Aorta (tissue), 5 donors: ENCODE data around the gene SUMO3. TPM values are rescaled to one million over a fixed set of nuclear protein-coding genes. Genes with fewer than 3 reads are reported as not detected.
A peak's percentile ranks its signal among the peaks of the same experiment; 100 is the strongest.

ENCODE experiments used
- ATAC-seq: fragments of 200-7000 bp; cut with Tn5 transposase; one replicate; pipeline ENCODE4 v1.9.1; 2022; ENCODE audit warnings: moderate library complexity; ENCODE audit not compliant: low FRiP score
- DNase-seq, 2 donors: peaks; one replicate each; pipeline ENCODE4 v3.0.0-alpha.2; 2020
- H3K27ac ChIP-seq, 2 donors: one replicate each; pipeline ENCODE4 v1.5.1; 2013; ENCODE audit warnings: low read length in 2 of 2, mild to moderate bottlenecking in 2 of 2, moderate library complexity in 2 of 2, control low read depth in 1 of 2, inconsistent platforms in 1 of 2, low read depth in 1 of 2
- H3K27me3 ChIP-seq, 2 donors: one replicate each; pipeline ENCODE4 v1.6.1; 2013; ENCODE audit warnings: control low read depth in 1 of 2, low read length in 1 of 2, mild to moderate bottlenecking in 1 of 2, moderate library complexity in 1 of 2; ENCODE audit not compliant: insufficient read depth in 2 of 2, control insufficient read depth in 1 of 2
- H3K36me3 ChIP-seq, 2 donors: one replicate each; pipeline ENCODE4 v1.6.1; 2013; ENCODE audit warnings: control low read depth in 1 of 2, low read length in 1 of 2, mild to moderate bottlenecking in 1 of 2; ENCODE audit not compliant: insufficient read depth in 2 of 2, control insufficient read depth in 1 of 2
- H3K4me1 ChIP-seq, 2 donors: one replicate each; pipeline ENCODE4 v1.6.1; 2013; ENCODE audit warnings: low read length in 2 of 2, control low read depth in 1 of 2, mild to moderate bottlenecking in 1 of 2, moderate library complexity in 1 of 2; ENCODE audit not compliant: insufficient read depth in 2 of 2, control insufficient read depth in 1 of 2
- H3K4me3 ChIP-seq, 2 donors: one replicate each; pipeline ENCODE4 v1.5.1; 2013; ENCODE audit warnings: low read length in 2 of 2, control low read depth in 1 of 2, mild to moderate bottlenecking in 1 of 2
- H3K9me3 ChIP-seq: one replicate; pipeline ENCODE4 v1.6.1; 2013; ENCODE audit warnings: mild to moderate bottlenecking, low read length; ENCODE audit not compliant: control insufficient read depth
- WGBS, 2 donors: extraction: QIAGEN DNeasy Blood & Tissue Kit; methylation state at CpG; one replicate each; pipeline ENCODE4 v1.1.7; 2013; 5-methylcytosine and 5-hydroxymethylcytosine counted together
- intact Hi-C, 2 donors: fragments of 100-400 bp; cut with DNase I; formaldehyde crosslinking; loops; one replicate each; pipeline versions ENCODE4 v1.14.2 to v1.15.0; 2022
- polyA plus RNA-seq, 2 donors: library from polyadenylated mRNA; stranded (reverse); fragments of 200-250 nt; gene quantifications; one replicate each; pipeline ENCODE4 v1.2.3, GENCODE V29; 2013
- total RNA-seq, 2 donors: library from RNA; stranded (reverse); fragmentation: NEBNext Ultra II Directional; extraction: Animal tissue kit (Norgen Biotek cat#: 25700); gene quantifications; one replicate each; pipeline ENCODE4 v1.2.1, GENCODE V29; 2021
- donor health status: healthy with polysubstance abuse.
- donor health status: Bipolar disorder and iron deficiency.
- donor health status: DM: no; HTN: no; CAD: no.
- donor health status: DM: no; HTN: no; CAD: no.
- donor health status: DM: yes; HTN: yes; CAD: no.

The SUMO3 gene
- total and polyA plus RNA-seq, 4 donors, result 35.7 to 88.0 (median 66.1) TPM

DNA sequence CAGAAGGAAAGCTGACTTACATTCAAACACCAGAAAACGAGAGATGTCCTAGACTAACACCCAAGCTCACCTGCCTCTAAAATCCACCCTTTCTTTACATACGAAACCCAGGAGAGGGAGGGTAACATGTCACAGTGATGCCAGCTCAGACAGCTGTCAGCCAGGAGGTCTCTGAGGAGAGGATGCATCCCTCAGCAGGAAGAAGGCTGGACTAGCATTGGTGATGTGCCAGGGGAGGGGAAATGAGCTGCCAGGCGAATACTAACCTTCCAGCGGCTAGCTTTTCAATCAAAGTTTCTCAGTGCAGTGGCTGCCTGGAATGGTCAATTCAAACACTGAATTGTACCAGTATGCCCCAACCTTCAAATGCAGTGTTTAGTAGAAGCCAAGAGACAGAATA, 12.6 kb downstream of the SUMO3 start:
- intact Hi-C loops, result no loop called here
- WGBS, 2 donors, result 78 to 87% methylated on average over 4 of the region's 4 CpGs

GRCh38 chr21:44804762-44805161, 13.1 kb downstream of the SUMO3 start:
- Histone ChIP-seq H3K9me3 (no peaks in the 10 kb centered on the region), H3K27ac (no peak overlapping the region), H3K4me3 (no peak overlapping the region), H3K27me3 (no peaks in the 10 kb centered on the region), H3K4me1 (no peaks in the 10 kb centered on the region), H3K36me3 (peaks cover 0 to 4% of the 10 kb centered on the region in 2 donors)
- 65 to 72% methylated on average over 6 of the region's 6 CpGs for WGBS, 2 donors
- DNase-seq (no peak), ATAC-seq (no peak)
- intact Hi-C loops, result loop anchor here (5.0 kb wide), 3 partner anchors 63 to 128 kb away; partner anchors contain the start of gene PTTG1IP (in 1 of the 2)

More for the DNA sequence above, 12.6 kb downstream of the SUMO3 start:
- no peak overlapping the region for H3K4me3 ChIP-seq
- no peak for DNase-seq
- no peak for ATAC-seq
- H3K27me3 ChIP-seq, result no peaks in the 10 kb centered on the region
- H3K9me3 ChIP-seq, result no peaks in the 10 kb centered on the region
- no peaks in the 10 kb centered on the region for H3K4me1 ChIP-seq
- no peak overlapping the region for H3K27ac ChIP-seq
- H3K36me3 ChIP-seq, result peaks cover 0 to 7% of the 10 kb centered on the region in 2 donors

DNA sequence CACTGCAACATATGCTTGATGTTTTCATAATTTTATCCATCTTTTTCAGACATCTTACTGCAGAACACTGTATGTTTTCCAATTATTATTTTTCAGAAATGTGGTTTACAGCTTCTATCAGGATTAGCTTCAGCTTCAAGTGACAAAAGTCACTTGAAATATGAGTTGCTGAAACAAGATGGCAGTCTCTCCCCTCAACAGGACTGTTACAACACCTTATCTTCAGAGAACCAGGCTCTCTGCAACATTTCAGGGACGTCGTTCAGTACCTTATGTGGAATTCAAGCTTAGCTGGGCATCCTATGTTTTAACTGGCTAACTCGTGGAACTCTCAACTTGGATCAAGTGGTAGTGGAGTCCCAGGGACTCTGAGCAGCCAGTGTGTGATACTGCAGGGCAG, 14.2 kb downstream of the SUMO3 start:
- 13 to 22% methylated on average over 3 of the region's 3 CpGs for WGBS, 2 donors
- no peak for DNase-seq
- H3K9me3 ChIP-seq, result no peaks in the 10 kb centered on the region
- H3K27me3 ChIP-seq, result no peaks in the 10 kb centered on the region
- H3K27ac ChIP-seq, result no peak overlapping the region
- peaks cover 0 to 4% of the 10 kb centered on the region in 2 donors for H3K36me3 ChIP-seq
- H3K4me1 ChIP-seq, result no peaks in the 10 kb centered on the region
- no peak for ATAC-seq
- no peak overlapping the region for H3K4me3 ChIP-seq
- intact Hi-C loops, result loop anchor here (5.0 kb wide), 3 partner anchors 64 to 129 kb away; partner anchors contain the start of gene PTTG1IP (in 1 of the 2)

DNA sequence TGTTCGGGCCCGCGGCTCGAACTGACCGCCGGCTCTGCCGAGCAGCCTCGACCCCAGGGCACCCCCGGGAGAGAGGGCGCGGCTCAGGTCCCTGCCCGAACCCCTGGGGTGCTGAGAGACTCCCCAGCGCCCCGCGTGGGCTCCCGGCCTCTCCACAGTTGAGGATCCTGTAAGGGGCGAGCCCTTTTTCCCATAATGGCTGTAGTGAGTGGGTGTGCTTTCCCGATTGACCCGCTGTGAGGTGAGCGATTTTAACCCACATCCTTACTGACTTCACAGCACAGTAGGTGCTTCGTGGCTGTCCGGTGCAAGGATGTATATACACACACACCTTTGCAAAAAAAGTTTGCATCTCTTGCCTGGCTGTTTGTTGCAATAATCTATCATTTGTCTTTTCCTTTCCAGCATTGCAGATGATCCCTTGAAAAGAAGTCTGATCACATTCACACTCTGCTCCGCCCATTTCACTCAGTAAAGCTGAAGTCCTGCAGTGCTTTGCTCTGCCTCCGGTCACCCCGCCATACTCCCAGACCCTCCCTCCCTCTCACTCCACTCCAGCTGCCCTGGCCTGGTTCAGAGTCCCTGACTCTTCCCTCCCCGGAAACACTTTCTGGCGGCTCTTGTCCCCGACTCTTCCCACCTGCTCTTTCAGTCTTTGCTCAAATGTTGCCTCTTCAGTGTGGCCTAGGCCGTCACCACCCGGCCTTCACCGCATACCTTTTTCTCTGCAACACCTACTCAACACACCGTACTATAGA, 15.3 kb downstream of the SUMO3 start:
- 25 to 28% methylated on average over 29 to 32 of the region's 32 CpGs for WGBS, 2 donors
- Histone ChIP-seq H3K9me3 (no peaks in the 10 kb centered on the region), H3K27me3 (no peaks in the 10 kb centered on the region), H3K27ac (no peak overlapping the region), H3K4me1 (no peaks in the 10 kb centered on the region), H3K36me3 (peaks cover 0 to 3% of the 10 kb centered on the region in 2 donors), H3K4me3 (peak overlapping the region; percentile 80 to 99)
- intact Hi-C loops, result loop anchor here (5.0 kb wide), 3 partner anchors 65 to 130 kb away; partner anchors contain the start of gene PTTG1IP (in 1 of the 2)
- ATAC-seq (peak; percentile 49), DNase-seq (no peak)

DNA sequence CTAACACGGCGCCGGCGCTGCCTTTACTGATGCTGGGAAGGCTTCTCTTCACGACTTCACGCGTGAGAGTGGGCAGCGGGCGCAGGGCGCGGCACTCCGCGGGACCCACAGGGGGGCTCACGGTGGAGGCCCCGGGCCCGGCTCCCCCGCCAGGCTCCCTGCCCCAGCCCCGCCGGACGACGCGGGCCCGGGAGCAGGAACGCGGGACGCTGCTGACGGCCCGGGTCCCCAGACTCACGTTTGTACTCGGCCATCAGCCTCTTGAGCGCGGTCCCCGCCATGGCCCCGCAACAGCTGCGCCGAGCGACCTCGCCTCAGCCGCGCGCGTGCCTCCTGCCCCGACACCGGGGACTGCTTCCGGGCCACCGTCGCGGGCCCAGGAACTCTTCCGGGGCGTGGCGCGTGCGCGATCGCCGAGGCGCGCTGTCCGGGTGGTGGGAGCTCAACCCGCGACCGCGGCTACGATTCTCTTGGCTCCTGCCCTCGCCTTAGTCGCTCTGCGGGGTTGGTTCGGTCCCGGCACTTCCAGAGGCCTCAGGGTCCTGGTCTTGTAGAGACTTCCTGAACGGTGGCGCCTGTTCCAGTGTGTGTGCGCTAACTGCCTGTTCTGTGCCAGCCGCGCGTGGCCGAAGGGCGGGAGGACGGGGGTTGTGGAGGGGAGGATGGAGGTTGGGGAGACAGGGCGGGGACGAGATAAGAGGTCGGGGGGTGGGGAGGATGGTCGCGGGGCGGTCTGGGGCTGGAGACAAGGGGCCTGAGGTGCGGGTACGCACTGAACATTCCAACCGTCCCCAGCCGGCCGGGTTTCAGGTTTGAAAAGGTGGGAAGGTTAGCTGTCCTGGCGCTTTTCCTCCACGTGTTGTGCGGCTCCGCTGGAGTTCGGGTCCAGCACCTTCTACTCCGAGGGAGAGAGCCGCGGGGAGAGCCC, 16.1 kb downstream of the SUMO3 start, which contains the start of gene UBE2G2:
Gene UBE2G2 (minus strand): TSS at position 353 of the 928 bp plus-strand sequence. CDS start 72 bp downstream, at position 281.
- Histone ChIP-seq H3K4me1 (no peaks in the 10 kb centered on the region), H3K27ac (peak within 1 kb of the TSS in 1 of 2 donors; percentile 37), H3K36me3 (peaks cover 0 to under 1% of the 10 kb centered on the region in 2 donors), H3K4me3 (peak within 1 kb of the TSS; percentile 80 to 99), H3K9me3 (no peaks in the 10 kb centered on the region), H3K27me3 (no peaks in the 10 kb centered on the region)
- WGBS, 2 donors, result 0% methylated on average over 85 to 97 of the region's 97 CpGs
- intact Hi-C loops, result loop anchor here (5.0 kb wide), 3 partner anchors 66 to 131 kb away; partner anchors contain the start of gene PTTG1IP (in 1 of the 2)
- DNase-seq (peak; percentile 85 to 95), ATAC-seq (peak; percentile 94)

DNA sequence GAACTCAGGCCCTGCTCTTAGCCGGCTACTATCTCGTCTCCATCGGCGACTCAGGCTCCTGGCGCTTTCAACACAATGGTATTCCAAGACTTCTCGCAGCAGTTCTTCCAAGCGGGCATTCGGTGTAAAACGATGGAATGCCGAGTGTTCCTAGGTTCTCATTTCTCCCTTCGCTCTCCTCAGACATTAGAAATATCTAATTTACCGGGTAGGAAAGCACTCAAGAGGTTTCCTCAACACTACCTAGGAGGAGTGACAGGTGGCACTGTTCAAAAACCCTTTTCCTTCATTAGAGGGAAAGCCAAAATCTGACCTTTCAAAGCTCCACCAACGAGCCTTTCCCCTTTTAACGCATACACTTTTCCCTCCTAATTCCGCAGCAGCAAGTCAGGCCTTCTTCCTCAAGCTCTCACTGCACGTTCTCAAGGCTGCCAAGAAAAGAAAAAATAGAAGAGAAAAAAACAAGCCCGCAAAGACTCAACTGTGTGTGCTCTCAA, 16.8 kb downstream of the SUMO3 start:
- 1% methylated on average over 17 of the region's 17 CpGs for WGBS, 2 donors
- H3K4me1 ChIP-seq, result no peaks in the 10 kb centered on the region
- no peaks in the 10 kb centered on the region for H3K36me3 ChIP-seq
- DNase-seq (no peak), ATAC-seq (no peak)
- no peaks in the 10 kb centered on the region for H3K27me3 ChIP-seq
- intact Hi-C loops, result loop anchor here (5.0 kb wide), 3 partner anchors 66 to 131 kb away; partner anchors contain the start of gene PTTG1IP (in 1 of the 2)
- no peaks in the 10 kb centered on the region for H3K9me3 ChIP-seq
- H3K27ac ChIP-seq, result no peak overlapping the region
- H3K4me3 ChIP-seq, result peak overlapping the region; percentile 80 to 99

DNA sequence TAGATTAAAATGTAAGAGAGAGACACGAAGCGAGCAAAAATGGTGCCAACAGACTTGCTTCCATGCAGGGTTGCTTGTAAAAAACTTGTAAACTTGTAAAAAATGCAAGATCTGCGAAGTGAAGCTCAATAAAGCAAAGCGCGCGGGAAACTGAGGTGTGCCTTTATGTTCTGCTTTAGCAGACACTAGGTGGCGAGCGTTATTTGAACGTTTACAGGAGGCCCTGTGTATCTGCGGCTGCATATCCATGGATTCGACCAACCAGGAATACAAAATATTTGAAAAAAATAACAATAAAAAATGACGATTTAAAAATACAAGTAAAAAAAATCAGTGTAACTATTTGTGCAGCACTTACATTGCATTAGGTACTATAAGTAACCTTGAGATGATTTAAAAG, 17.8 kb downstream of the SUMO3 start:
- H3K27ac ChIP-seq, result no peak overlapping the region
- ATAC-seq, result no peak
- H3K9me3 ChIP-seq, result no peaks in the 10 kb centered on the region
- H3K4me1 ChIP-seq, result no peaks in the 10 kb centered on the region
- intact Hi-C loops, result loop anchor here (5.0 kb wide), 3 partner anchors 67 to 132 kb away; partner anchors contain the start of gene PTTG1IP (in 1 of the 2)
- no peak overlapping the region for H3K4me3 ChIP-seq
- no peaks in the 10 kb centered on the region for H3K36me3 ChIP-seq
- no peaks in the 10 kb centered on the region for H3K27me3 ChIP-seq
- no peak for DNase-seq
- 46 to 56% methylated on average over 12 of the region's 12 CpGs for WGBS, 2 donors

DNA sequence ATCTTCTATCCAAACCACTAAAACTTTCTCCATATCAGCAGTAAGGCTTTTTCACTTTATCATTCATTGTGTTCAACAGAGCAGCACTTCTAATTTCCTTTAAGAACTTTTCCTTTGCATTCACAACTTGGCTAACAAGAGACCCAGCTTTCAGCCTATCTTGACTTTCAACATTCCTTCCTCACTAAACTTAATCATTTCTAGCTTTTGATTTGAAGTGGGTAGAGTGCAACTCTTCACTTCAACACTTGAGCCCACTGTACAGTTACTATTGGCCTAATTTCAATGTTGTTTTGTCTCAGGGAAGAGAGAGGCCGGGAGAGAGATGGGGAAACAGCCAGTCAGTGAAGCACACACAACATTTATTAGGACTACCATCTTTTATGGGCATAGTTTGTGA, 18.2 kb downstream of the SUMO3 start:
- H3K4me1 ChIP-seq, result no peaks in the 10 kb centered on the region
- no peaks in the 10 kb centered on the region for H3K36me3 ChIP-seq
- H3K9me3 ChIP-seq, result no peaks in the 10 kb centered on the region
- DNase-seq, result no peak
- no peak for ATAC-seq
- no peaks in the 10 kb centered on the region for H3K27me3 ChIP-seq
- no peak overlapping the region for H3K27ac ChIP-seq
- no peak overlapping the region for H3K4me3 ChIP-seq
- WGBS, 2 donors, result 36 to 45% methylated on average over 1 of the region's 1 CpG
- intact Hi-C loops, result loop anchor here (5.0 to 10.0 kb wide), 5 partner anchors 68 to 495 kb away; partner anchors contain the start of genes PFKL (in 1 of the 2) and PTTG1IP (in 1 of the 2)
